Body of pancreas (tissue), 4 donors: ENCODE data around the gene TELO2. TPM values are rescaled to one million over a fixed set of nuclear protein-coding genes. Genes with fewer than 3 reads are reported as not detected.

Experiments
- ATAC-seq: fragments of 150-250 bp; one replicate; pipeline ENCODE4 v1.9.1; 2016
- DNase-seq, 4 donors: peaks; one replicate each; pipeline ENCODE4 v3.0.0-alpha.2; 2019
- H3K27ac ChIP-seq, 4 donors: fragments of 200-600 bp; sonication (generic); 1 replicate in 3 of 4; 2 replicates in 1 of 4; pipeline versions ENCODE4 v1.5.1 to v1.6.1; 2016 to 2019; ENCODE audit warnings: mild to moderate bottlenecking in 1 of 4, mixed read lengths in 1 of 4, moderate library complexity in 1 of 4
- H3K27me3 ChIP-seq, 2 donors: fragments of 200-600 bp; sonication (generic); one replicate each; pipeline ENCODE4 v1.6.0; 2016; ENCODE audit warnings: mild to moderate bottlenecking in 1 of 2
- H3K36me3 ChIP-seq, 2 donors: fragments of 200-600 bp; sonication (generic); replicated peaks in 1 of 2; 2 replicates each; pipeline ENCODE4 v1.5.1; 2016; ENCODE audit warnings: low read depth in 2 of 2; ENCODE audit not compliant: insufficient read depth in 1 of 2
- H3K4me1 ChIP-seq: fragments of 200-600 bp; sonication (generic); one replicate; pipeline ENCODE4 v1.6.0; 2016
- H3K4me3 ChIP-seq, 2 donors: fragments of 200-600 bp; sonication (generic); 1 replicate in 1 of 2; 2 replicates in 1 of 2; pipeline ENCODE4 v1.5.1; 2016 to 2019
- H3K9me3 ChIP-seq, 3 donors: fragments of 200-600 bp; sonication (generic); 1 replicate in 2 of 3; 2 replicates in 1 of 3; pipeline ENCODE4 v1.5.1; 2016
- POLR2A ChIP-seq, 3 donors: fragments of 450-650 bp; IDR thresholded peaks; one replicate each; pipeline ENCODE4 v1.6.1; 2016; ENCODE audit warnings: antibody characterized with exemption in 3 of 3, mild to moderate bottlenecking in 2 of 3
- WGBS, 2 donors: methylation state at CpG; one replicate each; pipeline ENCODE4 v1.1.5; 2017; 5-methylcytosine and 5-hydroxymethylcytosine counted together
- intact Hi-C: fragments of 100-400 bp; cut with DNase I; formaldehyde crosslinking; loops from one replicate; pipeline ENCODE4 v1.15.1; 2023
- total RNA-seq, 2 donors: library from RNA; depleted of rRNA; stranded (reverse); fragments of >200 nt; gene quantifications; one replicate each; pipeline ENCODE4 v1.1.0, GENCODE V29; 2016
- TF ChIP-seq, protein P1 (sequence below), 7 experiments: fragments of 450-650 bp in 4 of 7; fragments of 200-600 bp in 3 of 7; sonication (generic) in 3 of 7; IDR thresholded peaks; one replicate each; pipeline ENCODE4 v1.5.1; 2016 to 2019; ENCODE audit warnings: antibody characterized with exemption in 7 of 7

TELO2 gene
- total RNA-seq, 2 donors from 2014 or later, result 25.4 to 76.5 TPM

DNA sequence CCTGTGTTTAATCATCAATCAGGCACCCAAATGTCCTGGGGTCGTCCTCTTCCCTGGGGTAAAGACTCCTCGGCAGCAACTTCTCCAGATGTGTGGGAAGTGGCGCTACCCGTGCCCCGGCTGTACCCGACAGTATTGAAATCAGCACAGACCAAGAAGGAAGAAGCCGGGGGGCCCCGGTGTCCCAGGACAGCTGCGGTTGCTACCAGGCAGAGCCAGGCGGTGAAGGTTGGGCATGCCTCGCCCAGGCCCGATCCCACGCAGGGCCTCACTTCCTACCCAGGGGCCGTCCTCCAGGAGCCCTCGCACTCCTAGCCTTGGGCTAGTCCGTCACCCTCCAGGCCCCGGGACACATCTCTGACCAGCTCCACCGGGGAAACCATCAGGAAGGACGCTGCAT, 39.8 kb upstream of the TELO2 start:
- Histone ChIP-seq H3K4me1 (no peaks in the 10 kb centered on the region), H3K27ac (no peak overlapping the region), H3K4me3 (no peak overlapping the region), H3K27me3 (no peaks in the 10 kb centered on the region), H3K9me3 (no peaks in the 10 kb centered on the region), H3K36me3 (peaks cover 0 to 23% of the 10 kb centered on the region in 2 donors)
- no peak for DNase-seq
- ATAC-seq, result no peak
- 96% methylated on average over 19 of the region's 19 CpGs; no CpG with 5 or more reads in 1 of the 2 donors for WGBS, 2 donors
- intact Hi-C loops, result no loop called here
- TF ChIP-seq POLR2A (IDR thresholded peaks at IDR 0.05), result no peak
- TF ChIP-seq, protein P1, sequence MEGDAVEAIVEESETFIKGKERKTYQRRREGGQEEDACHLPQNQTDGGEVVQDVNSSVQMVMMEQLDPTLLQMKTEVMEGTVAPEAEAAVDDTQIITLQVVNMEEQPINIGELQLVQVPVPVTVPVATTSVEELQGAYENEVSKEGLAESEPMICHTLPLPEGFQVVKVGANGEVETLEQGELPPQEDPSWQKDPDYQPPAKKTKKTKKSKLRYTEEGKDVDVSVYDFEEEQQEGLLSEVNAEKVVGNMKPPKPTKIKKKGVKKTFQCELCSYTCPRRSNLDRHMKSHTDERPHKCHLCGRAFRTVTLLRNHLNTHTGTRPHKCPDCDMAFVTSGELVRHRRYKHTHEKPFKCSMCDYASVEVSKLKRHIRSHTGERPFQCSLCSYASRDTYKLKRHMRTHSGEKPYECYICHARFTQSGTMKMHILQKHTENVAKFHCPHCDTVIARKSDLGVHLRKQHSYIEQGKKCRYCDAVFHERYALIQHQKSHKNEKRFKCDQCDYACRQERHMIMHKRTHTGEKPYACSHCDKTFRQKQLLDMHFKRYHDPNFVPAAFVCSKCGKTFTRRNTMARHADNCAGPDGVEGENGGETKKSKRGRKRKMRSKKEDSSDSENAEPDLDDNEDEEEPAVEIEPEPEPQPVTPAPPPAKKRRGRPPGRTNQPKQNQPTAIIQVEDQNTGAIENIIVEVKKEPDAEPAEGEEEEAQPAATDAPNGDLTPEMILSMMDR (IDR thresholded peaks at IDR 0.05), result no peak

DNA sequence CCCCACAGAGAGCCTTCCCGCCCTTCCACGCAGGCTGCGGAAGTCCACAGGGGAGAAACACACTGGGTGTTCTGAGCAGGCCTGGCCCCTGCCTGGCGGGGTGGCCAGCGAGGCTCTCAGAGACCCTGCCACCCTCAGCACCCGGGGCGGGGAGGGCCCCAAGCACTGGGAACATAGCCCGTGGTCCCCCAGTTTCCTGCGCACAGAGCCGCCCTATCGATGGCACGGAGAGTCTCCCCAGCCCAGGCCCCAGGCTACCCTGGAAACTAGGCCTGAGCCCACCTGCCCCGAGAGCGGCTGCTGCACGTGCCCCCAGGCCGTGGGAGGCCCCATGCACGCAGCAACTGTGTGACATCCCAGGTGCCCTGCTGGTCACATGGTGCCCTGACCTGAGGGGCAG, 38.6 kb upstream of the TELO2 start:
- TF ChIP-seq, protein P1 (IDR thresholded peaks at IDR 0.05), result no peak
- TF ChIP-seq POLR2A (IDR thresholded peaks at IDR 0.05), result no peak
- ATAC-seq (no peak), DNase-seq (no peak)
- H3K36me3 ChIP-seq, result peaks cover 0 to 22% of the 10 kb centered on the region in 2 donors
- no peaks in the 10 kb centered on the region for H3K4me1 ChIP-seq
- no peaks in the 10 kb centered on the region for H3K9me3 ChIP-seq
- 87% methylated on average over 14 of the region's 17 CpGs; no CpG with 5 or more reads in 1 of the 2 donors for WGBS, 2 donors
- no peaks in the 10 kb centered on the region for H3K27me3 ChIP-seq
- no peak overlapping the region for H3K4me3 ChIP-seq
- no peak overlapping the region for H3K27ac ChIP-seq
- intact Hi-C loops, result no loop called here

DNA sequence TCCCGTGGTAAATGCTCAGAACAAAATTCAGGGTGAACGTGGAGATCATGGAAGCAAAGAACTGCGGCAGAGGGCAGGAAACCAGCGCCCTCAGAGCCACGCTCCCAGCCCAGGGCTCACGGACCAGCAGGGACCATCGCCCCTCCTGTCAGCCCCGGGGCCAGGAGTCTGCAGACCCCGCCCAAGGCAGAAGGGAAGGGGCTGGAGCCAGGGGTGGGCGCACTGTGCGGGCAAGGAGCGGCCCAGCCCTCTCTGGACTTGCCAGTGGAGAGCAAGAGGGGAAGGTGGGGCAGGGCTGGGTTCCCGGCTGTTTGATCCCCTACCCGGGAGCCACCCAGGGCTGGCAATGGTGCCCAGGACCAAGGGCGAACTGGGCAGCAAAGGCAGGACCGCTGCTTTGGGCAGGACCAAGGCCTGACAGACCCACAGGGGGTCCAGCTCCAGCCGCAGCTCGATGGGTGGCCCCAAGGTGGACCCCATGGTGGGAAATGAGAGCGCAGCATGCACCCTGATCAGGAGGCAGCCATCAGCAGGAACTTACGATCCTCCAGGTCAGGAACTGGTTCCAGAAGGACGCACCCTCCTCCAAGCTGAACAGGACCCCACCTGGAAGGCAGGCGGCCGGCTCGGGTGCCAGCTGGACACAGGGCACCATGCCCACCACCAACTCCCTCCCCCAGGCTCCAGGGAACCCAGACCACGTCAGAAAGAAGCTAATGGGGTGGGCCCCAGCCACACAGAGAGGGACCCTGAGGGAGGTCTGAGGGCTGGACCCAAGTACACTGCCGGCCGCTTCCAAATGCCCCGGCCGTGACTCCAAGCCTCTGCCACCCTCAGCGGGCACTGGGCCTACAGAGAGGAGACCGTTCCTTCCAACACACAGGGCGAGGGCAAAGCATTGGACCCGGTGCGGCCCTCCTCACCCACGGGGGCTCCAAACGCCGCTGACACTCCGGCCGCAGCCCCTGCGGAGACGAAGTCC, 37.7 kb upstream of the TELO2 start:
- TF ChIP-seq, protein P1 (IDR thresholded peaks at IDR 0.05), result no peak
- no peak for TF ChIP-seq POLR2A (IDR thresholded peaks at IDR 0.05)
- Histone ChIP-seq H3K27ac (no peak overlapping the region), H3K4me1 (no peaks in the 10 kb centered on the region), H3K9me3 (no peaks in the 10 kb centered on the region), H3K27me3 (no peaks in the 10 kb centered on the region), H3K36me3 (peaks cover 0 to 22% of the 10 kb centered on the region in 2 donors), H3K4me3 (no peak overlapping the region)
- intact Hi-C loops, result no loop called here
- WGBS, 2 donors, result 89 to 92% methylated on average over 8 to 41 of the region's 41 CpGs
- ATAC-seq (no peak), DNase-seq (no peak)

DNA sequence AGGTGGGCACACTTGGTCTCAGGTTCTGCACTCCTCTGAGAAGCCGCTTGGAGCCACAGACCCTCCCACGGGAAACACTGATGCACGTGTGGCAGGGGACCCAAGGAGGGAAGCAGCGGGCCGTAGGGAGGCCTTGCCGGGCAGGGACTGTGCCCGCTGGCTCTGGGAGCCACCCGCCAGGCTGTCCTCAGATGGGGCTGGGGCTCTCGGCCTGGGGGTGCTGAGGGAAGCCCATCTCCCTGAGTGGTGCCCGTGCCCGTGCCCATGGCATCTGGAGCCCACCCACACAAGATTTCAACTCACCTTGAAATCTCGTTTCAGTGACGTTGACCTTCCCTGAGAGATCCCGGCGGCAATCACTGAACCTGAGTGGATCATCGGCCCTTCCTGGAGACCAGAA, 36.2 kb upstream of the TELO2 start:
- no peaks in the 10 kb centered on the region for H3K4me1 ChIP-seq
- H3K9me3 ChIP-seq, result no peaks in the 10 kb centered on the region
- 89 to 94% methylated on average over 6 to 15 of the region's 16 CpGs for WGBS, 2 donors
- H3K4me3 ChIP-seq, result no peak overlapping the region
- peaks cover 0 to 23% of the 10 kb centered on the region in 2 donors for H3K36me3 ChIP-seq
- no peaks in the 10 kb centered on the region for H3K27me3 ChIP-seq
- intact Hi-C loops, result no loop called here
- no peak for DNase-seq
- TF ChIP-seq POLR2A (IDR thresholded peaks at IDR 0.05), result no peak
- TF ChIP-seq, protein P1 (IDR thresholded peaks at IDR 0.05), result no peak
- H3K27ac ChIP-seq, result no peak overlapping the region
- no peak for ATAC-seq
